GM12864 (cell line): ENCODE results near the gene FAM131A.

Experiments
- DNase-seq: peaks from one replicate; pipeline ENCODE4 v3.0.0-alpha.2; 2011; ENCODE audit warnings: low read depth
- H3K4me3 ChIP-seq: 2 replicates; pipeline ENCODE4 v1.5.1; 2011; ENCODE audit warnings: mild to moderate bottlenecking, low read depth, low read length, control low read depth
- TF ChIP-seq, protein P1 (sequence below): IDR thresholded peaks from 2 replicates; pipeline ENCODE4 v1.5.1; 2011; ENCODE audit warnings: low read depth, mild to moderate bottlenecking, moderate library complexity, low read length, control low read depth, inconsistent platforms; ENCODE audit errors: missing control alignments

FAM131A gene

DNA sequence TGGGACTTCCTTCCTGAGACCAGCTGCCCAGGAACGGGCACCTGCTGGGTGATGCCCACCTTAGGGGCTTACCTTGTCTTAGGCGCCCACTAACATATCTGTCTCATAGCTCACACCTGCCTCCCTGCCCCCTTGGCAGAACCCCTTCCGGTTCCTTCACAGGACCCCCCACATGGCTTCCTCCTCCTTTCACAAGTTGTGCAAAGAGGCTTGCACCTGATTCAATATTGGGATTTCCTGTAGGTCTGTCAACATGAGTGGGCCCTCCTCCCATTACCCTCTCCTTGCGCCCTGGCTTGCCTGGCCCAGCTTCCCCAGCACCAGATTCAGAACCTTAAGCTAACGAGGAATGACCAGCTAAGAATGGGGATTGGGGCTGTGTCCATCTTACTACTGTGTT, 40.0 kb downstream of the FAM131A start:
- no peak overlapping the region for H3K4me3 ChIP-seq
- TF ChIP-seq, protein P1, sequence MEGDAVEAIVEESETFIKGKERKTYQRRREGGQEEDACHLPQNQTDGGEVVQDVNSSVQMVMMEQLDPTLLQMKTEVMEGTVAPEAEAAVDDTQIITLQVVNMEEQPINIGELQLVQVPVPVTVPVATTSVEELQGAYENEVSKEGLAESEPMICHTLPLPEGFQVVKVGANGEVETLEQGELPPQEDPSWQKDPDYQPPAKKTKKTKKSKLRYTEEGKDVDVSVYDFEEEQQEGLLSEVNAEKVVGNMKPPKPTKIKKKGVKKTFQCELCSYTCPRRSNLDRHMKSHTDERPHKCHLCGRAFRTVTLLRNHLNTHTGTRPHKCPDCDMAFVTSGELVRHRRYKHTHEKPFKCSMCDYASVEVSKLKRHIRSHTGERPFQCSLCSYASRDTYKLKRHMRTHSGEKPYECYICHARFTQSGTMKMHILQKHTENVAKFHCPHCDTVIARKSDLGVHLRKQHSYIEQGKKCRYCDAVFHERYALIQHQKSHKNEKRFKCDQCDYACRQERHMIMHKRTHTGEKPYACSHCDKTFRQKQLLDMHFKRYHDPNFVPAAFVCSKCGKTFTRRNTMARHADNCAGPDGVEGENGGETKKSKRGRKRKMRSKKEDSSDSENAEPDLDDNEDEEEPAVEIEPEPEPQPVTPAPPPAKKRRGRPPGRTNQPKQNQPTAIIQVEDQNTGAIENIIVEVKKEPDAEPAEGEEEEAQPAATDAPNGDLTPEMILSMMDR = no peak
- no peak for DNase-seq

DNA sequence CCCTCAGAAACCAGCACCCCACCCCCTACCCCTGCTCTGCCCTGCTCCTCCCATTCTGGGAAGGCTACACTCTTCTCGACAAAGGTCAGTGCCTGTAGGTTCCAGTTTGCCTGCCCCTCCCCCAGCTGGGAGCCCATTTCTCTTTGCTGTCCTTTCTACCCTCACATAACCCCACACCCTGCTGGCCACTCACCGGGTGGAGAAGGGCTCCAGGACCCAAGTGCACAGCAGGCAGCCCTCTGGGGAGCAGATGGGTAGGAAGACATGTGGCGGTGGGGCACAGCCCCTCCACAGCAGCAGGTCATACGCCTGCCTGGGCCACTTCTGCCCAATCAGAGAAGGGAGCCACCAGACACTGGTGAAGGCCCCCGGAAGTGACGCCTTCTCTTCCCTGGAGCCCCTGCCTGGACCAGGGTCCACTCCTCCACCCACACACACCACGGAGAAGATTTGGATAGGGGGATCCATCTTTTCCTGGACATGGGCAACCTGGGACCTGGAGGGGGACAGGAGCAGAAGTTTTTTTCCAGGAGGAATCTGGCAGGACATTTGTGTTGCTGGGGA, 40.6 kb downstream of the FAM131A start, which contains the start of gene THPO:
Gene THPO (minus strand): TSS at position 326 of the 564 bp plus-strand sequence. CDS start 1,948 bp downstream, outside the sequence.
- H3K4me3 ChIP-seq = no peak within 1 kb of the TSS
- TF ChIP-seq, protein P1 = no peak
- no peak for DNase-seq

DNA sequence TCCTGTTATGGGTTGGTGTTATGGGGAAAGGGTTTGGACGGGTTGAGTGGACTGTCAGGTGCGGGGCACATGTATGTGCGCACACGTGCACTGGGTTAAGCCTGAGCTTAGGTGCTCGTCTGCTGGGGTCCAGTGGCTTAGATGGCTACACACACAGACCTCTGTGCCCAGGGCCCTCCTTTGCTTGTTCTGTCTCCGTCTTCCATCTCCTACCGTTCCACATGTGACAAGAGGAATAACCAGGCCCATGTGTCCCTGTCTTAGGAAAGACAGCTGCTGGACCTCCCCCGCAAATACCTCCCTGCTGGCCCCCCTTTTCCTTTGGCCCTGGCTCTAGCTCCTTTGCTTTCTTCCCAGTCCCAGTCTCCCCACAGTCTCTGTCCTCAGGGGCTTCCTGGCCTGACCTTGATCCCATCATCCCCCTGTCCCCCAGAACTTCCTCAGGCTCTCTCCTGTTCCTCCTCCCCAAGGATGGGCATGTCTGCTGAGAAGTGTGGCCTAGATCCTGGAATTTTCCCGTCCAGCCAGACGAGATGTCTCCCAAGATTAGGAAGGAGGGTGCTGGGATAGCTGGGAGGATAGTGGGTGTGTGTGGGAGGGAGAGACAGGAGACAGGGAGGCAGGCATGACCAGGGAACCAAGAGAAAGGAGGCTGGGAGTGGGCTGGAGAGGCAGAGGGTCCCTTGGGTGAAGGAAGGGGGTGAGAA, 41.4 kb downstream of the FAM131A start:
- TF ChIP-seq, protein P1 = no peak
- H3K4me3 ChIP-seq = no peak overlapping the region
- DNase-seq = no peak

DNA sequence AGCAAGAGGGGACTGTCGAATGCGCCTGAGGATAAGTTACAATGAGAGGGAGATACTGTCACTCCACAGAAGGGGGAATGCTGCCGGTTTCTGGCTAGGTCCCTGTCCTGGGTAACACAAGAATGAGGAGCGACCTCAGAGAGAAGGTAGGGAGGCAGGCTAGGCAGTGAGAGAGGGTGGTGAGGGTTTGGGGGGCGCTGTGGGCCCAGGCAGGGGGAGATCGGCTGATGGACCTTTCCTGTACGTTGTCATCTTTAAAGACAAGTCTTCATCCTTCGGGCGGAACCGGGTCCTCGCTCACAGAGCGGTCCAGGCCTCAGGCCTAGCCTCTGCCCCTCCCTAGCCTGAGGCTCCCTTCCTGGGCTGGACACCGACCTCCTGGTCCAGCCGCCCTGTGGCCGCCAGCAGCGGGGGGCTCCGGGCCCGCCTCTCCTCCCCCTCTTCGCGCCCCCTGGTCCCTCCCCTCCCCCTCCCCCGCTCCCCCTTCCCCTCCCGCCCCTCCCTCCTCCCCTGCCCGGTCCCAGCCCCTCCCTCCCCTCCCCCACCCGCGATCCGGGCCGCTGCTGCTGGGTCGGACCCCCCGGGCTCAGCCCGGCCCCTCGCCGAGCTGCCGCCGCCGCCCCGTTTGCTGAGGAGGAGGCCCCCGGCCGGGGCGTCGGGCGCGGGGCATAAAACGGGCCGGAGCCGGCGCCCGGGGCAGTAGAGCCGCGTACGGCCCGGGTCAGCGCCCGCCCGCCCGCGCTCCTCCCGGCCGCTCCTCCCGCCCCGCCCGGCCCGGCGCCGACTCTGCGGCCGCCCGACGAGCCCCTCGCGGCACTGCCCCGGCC, 42.2 kb downstream of the FAM131A start, which contains the start of gene CHRD:
Gene CHRD (plus strand): TSS at position 697 of the 827 bp plus-strand sequence. CDS start 265 bp downstream, outside the sequence.
- H3K4me3 ChIP-seq = no peak within 1 kb of the TSS
- no peak for DNase-seq
- TF ChIP-seq, protein P1 = no peak

DNA sequence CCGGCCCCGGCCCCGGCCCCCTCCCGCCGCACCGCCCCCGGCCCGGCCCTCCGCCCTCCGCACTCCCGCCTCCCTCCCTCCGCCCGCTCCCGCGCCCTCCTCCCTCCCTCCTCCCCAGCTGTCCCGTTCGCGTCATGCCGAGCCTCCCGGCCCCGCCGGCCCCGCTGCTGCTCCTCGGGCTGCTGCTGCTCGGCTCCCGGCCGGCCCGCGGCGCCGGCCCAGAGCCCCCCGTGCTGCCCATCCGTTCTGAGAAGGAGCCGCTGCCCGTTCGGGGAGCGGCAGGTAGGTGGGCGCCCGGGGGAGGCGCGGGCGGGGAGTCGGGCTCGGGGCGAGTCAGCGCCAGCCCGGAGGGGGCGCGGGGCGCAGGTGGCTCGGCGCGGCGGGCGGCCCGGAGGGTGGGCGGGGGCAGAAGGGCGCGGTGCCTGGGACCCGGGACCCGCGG, 42.8 kb downstream of the FAM131A start:
- H3K4me3 ChIP-seq = no peak overlapping the region
- DNase-seq = no peak
- TF ChIP-seq, protein P1 = no peak

DNA sequence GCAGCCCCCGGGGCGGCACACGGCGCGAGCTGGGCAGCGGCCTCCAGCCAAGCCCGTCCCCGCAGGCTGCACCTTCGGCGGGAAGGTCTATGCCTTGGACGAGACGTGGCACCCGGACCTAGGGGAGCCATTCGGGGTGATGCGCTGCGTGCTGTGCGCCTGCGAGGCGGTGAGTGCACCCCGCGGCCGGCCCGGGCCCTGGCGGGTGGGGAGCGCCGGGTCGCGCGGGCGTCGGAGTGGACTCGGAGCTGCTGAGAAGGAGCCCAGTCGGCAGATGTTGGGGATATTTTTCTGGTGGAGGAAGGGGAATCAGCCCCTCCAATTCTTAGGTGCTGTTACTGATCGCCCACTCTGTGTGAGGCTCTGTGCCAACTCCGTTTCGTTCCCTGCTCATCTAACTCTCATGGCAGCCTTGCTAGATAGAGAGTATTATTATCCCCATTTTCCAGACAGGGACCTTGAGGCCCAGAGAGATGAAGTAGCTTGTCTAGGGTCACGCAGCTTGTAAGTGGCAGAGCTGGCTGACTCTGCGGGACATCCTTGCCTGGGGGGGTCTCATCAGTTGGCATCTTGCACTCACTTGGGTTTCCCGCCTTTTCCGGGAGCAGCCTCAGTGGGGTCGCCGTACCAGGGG, 43.3 kb downstream of the FAM131A start:
- TF ChIP-seq, protein P1 = no peak
- no peak for DNase-seq
- no peak overlapping the region for H3K4me3 ChIP-seq
